ENCODE results near the gene CCSER2. TPM values are rescaled to one million over a fixed set of nuclear protein-coding genes. Genes with fewer than 3 reads are reported as not detected.
"Not testable (repeated sequence)": the region's sequence is repeated elsewhere in the genome, so short reads cannot be mapped to it uniquely, and the experiment has no call there.

The CCSER2 gene
- polyA plus RNA-seq, 2 of the 4 experiments (the other 2 are of a cell fraction), result 9.2 to 28.2 TPM

DNA sequence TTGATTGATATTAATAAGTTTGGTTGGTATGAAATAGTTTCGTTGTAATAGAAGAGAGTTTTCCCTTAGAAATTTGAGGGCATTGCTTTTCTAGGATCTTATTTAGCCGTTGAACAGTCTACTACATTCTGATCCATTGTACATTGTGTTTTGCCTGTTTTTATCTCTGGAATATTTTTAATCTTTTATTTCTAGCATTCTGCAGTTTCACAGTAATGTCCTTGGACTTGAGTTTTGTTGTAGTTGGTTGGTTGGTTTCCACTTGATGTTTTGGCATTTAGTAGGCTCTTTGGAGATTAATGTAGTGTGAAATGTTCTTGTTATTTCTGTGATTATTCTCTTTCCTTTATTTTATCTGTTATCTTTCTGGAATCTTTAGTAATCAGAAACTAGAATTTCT is 112.4 kb downstream of the CCSER2 start:
- 94% methylated on average over 2 of the region's 2 CpGs for WGBS (ENCODE audit: missing lambda C conversion rate)
- Histone ChIP-seq H3K9me3 (no peaks in the 10 kb centered on the region), H3K27ac (no peak overlapping the region), H3K4me2 (no peak overlapping the region), H3K4me3 (no peak overlapping the region), H3K4me1 (no peaks in the 10 kb centered on the region)
- no peak for FAIRE-seq
- ATAC-seq, result no peak
- no peak for DNase-seq (ENCODE audit: low read depth in 1 of 2, low spot score in 1 of 2)
- POLR2A ChIA-PET, result no interaction called here
- TF ChIP-seq CHD4 (IDR thresholded peaks at IDR 0.05; ENCODE audit: borderline replicate concordance), result no peak
- TF ChIP-seq, protein P1, sequence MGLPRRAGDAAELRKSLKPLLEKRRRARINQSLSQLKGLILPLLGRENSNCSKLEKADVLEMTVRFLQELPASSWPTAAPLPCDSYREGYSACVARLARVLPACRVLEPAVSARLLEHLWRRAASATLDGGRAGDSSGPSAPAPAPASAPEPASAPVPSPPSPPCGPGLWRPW (IDR thresholded peaks at IDR 0.05), result no peak
- TF ChIP-seq, protein P2, sequence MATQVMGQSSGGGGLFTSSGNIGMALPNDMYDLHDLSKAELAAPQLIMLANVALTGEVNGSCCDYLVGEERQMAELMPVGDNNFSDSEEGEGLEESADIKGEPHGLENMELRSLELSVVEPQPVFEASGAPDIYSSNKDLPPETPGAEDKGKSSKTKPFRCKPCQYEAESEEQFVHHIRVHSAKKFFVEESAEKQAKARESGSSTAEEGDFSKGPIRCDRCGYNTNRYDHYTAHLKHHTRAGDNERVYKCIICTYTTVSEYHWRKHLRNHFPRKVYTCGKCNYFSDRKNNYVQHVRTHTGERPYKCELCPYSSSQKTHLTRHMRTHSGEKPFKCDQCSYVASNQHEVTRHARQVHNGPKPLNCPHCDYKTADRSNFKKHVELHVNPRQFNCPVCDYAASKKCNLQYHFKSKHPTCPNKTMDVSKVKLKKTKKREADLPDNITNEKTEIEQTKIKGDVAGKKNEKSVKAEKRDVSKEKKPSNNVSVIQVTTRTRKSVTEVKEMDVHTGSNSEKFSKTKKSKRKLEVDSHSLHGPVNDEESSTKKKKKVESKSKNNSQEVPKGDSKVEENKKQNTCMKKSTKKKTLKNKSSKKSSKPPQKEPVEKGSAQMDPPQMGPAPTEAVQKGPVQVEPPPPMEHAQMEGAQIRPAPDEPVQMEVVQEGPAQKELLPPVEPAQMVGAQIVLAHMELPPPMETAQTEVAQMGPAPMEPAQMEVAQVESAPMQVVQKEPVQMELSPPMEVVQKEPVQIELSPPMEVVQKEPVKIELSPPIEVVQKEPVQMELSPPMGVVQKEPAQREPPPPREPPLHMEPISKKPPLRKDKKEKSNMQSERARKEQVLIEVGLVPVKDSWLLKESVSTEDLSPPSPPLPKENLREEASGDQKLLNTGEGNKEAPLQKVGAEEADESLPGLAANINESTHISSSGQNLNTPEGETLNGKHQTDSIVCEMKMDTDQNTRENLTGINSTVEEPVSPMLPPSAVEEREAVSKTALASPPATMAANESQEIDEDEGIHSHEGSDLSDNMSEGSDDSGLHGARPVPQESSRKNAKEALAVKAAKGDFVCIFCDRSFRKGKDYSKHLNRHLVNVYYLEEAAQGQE (IDR thresholded peaks at IDR 0.05), result no peak
- TF ChIP-seq HDAC2 (IDR thresholded peaks at IDR 0.05), result no peak
- no peak for TF ChIP-seq MAFK (IDR thresholded peaks at IDR 0.05; ENCODE audit: partially characterized antibody)
- no peak for TF ChIP-seq RFX5 (IDR thresholded peaks at IDR 0.05)
- TF ChIP-seq NPAS2 (CRISPR knock-in tag; IDR thresholded peaks at IDR 0.05; ENCODE audit: borderline replicate concordance), result no peak
- TF ChIP-seq JUN (IDR thresholded peaks at IDR 0.05), result no peak
- TF ChIP-seq, protein P3, sequence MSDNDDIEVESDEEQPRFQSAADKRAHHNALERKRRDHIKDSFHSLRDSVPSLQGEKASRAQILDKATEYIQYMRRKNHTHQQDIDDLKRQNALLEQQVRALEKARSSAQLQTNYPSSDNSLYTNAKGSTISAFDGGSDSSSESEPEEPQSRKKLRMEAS (IDR thresholded peaks at IDR 0.05), result no peak
- TF ChIP-seq CEBPB (IDR thresholded peaks at IDR 0.05), result no peak
- no peak for TF ChIP-seq ZNF302 (CRISPR knock-in tag; IDR thresholded peaks at IDR 0.05)
- no peak for TF ChIP-seq POLR2A (IDR thresholded peaks at IDR 0.05; ENCODE audit: low read length)
- no peak for TF ChIP-seq FOSB (CRISPR knock-in tag; IDR thresholded peaks at IDR 0.05)
- no peak for TF ChIP-seq MYC (IDR thresholded peaks at IDR 0.05; ENCODE audit: borderline replicate concordance, low read length)
- no peak for TF ChIP-seq HOXA7 (CRISPR knock-in tag; IDR thresholded peaks at IDR 0.05)
- TF ChIP-seq SMC3 (IDR thresholded peaks at IDR 0.05), result no peak
- TF ChIP-seq HOXB5 (CRISPR knock-in tag; IDR thresholded peaks at IDR 0.05), result no peak
- CTCF ChIA-PET, result no interaction called here

DNA sequence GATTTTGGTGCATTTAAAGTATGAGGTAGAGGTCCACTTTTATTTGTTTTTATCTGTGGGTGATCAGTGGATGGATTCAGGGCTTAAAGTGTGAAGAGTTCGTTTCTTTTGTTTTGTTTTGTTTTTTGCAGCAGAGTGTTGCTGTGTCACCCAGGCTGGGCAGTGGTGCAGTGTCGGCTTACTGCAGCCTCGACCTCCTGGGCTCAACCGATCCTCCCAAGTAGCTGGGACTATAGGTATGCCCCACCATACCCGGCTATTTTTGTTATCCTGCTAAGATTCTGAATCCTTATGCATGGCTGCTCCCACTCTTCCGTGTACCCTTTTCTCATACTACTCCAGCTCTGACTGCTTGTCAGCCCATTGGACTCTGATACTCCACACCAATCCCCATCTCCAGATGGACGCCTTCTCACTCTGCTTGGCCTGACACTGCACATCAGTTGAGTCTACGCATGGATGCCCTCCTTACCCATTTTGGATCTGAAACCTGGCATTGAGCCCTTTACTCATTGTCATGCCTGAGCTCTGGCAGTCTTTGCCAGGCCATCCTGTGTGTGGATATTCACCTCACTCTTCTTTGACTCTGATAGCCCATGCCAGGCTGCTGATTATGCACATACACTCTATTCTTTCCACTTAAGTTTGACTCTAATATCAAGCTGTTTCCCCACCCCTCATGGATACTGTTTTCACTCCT is 119.5 kb downstream of the CCSER2 start:
- CTCF ChIA-PET, result interaction anchor here (0.7 kb wide), 1 partner anchor 8 kb away, joined by 3 read pairs; no protein-coding TSS in a partner anchor

DNA sequence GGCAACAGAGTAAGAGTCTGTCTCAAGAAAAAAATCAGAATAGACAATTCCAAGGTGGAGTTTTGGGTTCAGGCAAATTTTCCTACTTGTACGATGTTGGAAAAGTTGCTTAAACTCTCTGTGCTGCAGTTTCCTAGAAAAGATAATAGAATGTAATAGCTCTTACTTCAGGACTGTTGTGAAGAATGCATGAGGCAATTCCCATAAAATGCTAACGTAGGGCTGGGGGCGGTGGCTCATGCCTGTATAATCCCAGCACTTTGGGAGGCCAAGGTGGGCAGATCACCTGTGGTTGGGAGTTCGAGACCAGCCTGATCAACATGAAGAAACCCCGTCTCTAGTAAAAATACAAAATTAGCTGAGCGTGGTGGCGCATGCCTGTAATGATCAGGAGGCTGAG is 121.0 kb downstream of the CCSER2 start:
- WGBS (ENCODE audit: missing lambda C conversion rate), result 88% methylated on average over 7 of the region's 7 CpGs
- POLR2A ChIA-PET, result not testable (repeated sequence)

More for the DNA sequence above, 119.5 kb downstream of the CCSER2 start:
- DNase-seq (ENCODE audit: low read depth in 1 of 2, low spot score in 1 of 2) (no peak), FAIRE-seq (no peak), ATAC-seq (no peak)
- TF ChIP-seq POLR2A (IDR thresholded peaks at IDR 0.05; ENCODE audit: low read length) (no peak), NPAS2 (CRISPR knock-in tag; IDR thresholded peaks at IDR 0.05; ENCODE audit: borderline replicate concordance) (no peak), CBX8 (IDR thresholded peaks at IDR 0.05) (no peak), POLR2AphosphoS2 (conservative IDR thresholded peaks at IDR 0.05; ENCODE audit: low read length) (no peak), RARB (CRISPR knock-in tag; IDR thresholded peaks at IDR 0.05) (no peak), HOXA7 (CRISPR knock-in tag; IDR thresholded peaks at IDR 0.05) (no peak), HEYL (CRISPR knock-in tag; IDR thresholded peaks at IDR 0.05) (no peak), MAFK (IDR thresholded peaks at IDR 0.05; ENCODE audit: partially characterized antibody) (no peak), RCOR1 (IDR thresholded peaks at IDR 0.05; ENCODE audit: low read depth, low read length) (no peak), CHD2 (IDR thresholded peaks at IDR 0.05; ENCODE audit: low read length, partially characterized antibody) (no peak), TFCP2L1 (CRISPR knock-in tag; IDR thresholded peaks at IDR 0.05) (no peak), RAD21 (conservative IDR thresholded peaks at IDR 0.05 in 1 of 2, IDR thresholded peaks at IDR 0.05 in 1 of 2) (no peak), EHMT2 (IDR thresholded peaks at IDR 0.05; ENCODE audit: low read depth) (no peak), JUNB (IDR thresholded peaks at IDR 0.05) (no peak), SMC3 (IDR thresholded peaks at IDR 0.05) (no peak), JUN (IDR thresholded peaks at IDR 0.05) (no peak), EHF (CRISPR knock-in tag; IDR thresholded peaks at IDR 0.05) (no peak)
- TF ChIP-seq, protein P3 (IDR thresholded peaks at IDR 0.05), result no peak
- TF ChIP-seq, protein P4, sequence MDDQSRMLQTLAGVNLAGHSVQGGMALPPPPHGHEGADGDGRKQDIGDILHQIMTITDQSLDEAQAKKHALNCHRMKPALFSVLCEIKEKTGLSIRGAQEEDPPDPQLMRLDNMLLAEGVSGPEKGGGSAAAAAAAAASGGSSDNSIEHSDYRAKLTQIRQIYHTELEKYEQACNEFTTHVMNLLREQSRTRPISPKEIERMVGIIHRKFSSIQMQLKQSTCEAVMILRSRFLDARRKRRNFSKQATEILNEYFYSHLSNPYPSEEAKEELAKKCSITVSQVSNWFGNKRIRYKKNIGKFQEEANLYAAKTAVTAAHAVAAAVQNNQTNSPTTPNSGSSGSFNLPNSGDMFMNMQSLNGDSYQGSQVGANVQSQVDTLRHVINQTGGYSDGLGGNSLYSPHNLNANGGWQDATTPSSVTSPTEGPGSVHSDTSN (IDR thresholded peaks at IDR 0.05), result no peak
- WGBS (ENCODE audit: missing lambda C conversion rate), result 90% methylated on average over 8 of the region's 8 CpGs
- no peak overlapping the region for H3K4me2 ChIP-seq
- POLR2A ChIA-PET, result no interaction called here
- H3K27ac ChIP-seq, result no peak overlapping the region
- no peaks in the 10 kb centered on the region for H3K4me1 ChIP-seq
- H3K4me3 ChIP-seq, result no peak overlapping the region
- H3K9me3 ChIP-seq, result no peaks in the 10 kb centered on the region

More for the DNA sequence above, 121.0 kb downstream of the CCSER2 start:
- CTCF ChIA-PET; H3K4me2 ChIP-seq; H3K27ac ChIP-seq; H3K9me3 ChIP-seq; ATAC-seq; FAIRE-seq; H3K4me3 ChIP-seq; H3K4me1 ChIP-seq; DNase-seq (ENCODE audit: low read depth in 1 of 2, low spot score in 1 of 2): not testable (repeated sequence)

Measured in A549 (cell line).